T-cell (primary cell): ENCODE results near the gene GVQW3. TPM values are rescaled to one million over a fixed set of nuclear protein-coding genes. Genes with fewer than 3 reads are reported as not detected.
A peak's percentile ranks its signal among the peaks of the same experiment; 100 is the strongest.
"Not testable (repeated sequence)": the region's sequence is repeated elsewhere in the genome, so short reads cannot be mapped to it uniquely, and the experiment has no call there.

Experiments
- ATAC-seq, 4 experiments: fragments of 200-7000 bp in 3 of 4; fragments of 150-1000 bp in 1 of 4; cut with Tn5 transposase; replicated peaks in 1 of 4; 1 replicate in 3 of 4; 2 replicates in 1 of 4; pipeline ENCODE4 v1.10.0; 2021; ENCODE audit warnings: moderate library complexity in 3 of 4, mild to moderate bottlenecking in 2 of 4, moderate number of reproducible peaks in 1 of 4
- CTCF ChIA-PET, 2 donors: fragments of 300-600 bp; sonication (Branson Sonifier 250); formaldehyde crosslinking; loops; one replicate each; lab custom pipeline; 2022; ENCODE audit warnings: antibody characterized with exemption in 2 of 2; lab: Charles Lee
- POLR2A ChIA-PET, 2 donors: fragments of 300-600 bp; sonication (Branson Sonifier 250); formaldehyde crosslinking; loops; one replicate each; lab custom pipeline; 2022; ENCODE audit warnings: antibody characterized with exemption in 2 of 2; lab: Charles Lee
- DNase-seq, 35 experiments: peaks; one replicate each; pipeline versions ENCODE4 v3.0.0 to v3.0.0-alpha.2; 2013 to 2023
- H3K27ac ChIP-seq: one replicate; pipeline ENCODE4 v1.5.1; 2013; ENCODE audit warnings: low read length
- H3K27me3 ChIP-seq, 2 experiments: replicated peaks in 1 of 2; 1 replicate in 1 of 2; 2 replicates in 1 of 2; pipeline versions ENCODE4 v1.6.1 to v1.7.0; 2013; ENCODE audit warnings: low read length in 1 of 2, mixed read lengths in 1 of 2; ENCODE audit not compliant: control insufficient read depth in 2 of 2, insufficient read depth in 2 of 2; ENCODE audit errors: extremely low read depth in 1 of 2
- H3K36me3 ChIP-seq, 2 donors: 1 replicate in 1 of 2; 2 replicates in 1 of 2; pipeline versions ENCODE4 v1.6.1 to v1.7.0; 2013; ENCODE audit warnings: low read length in 1 of 2; ENCODE audit not compliant: control insufficient read depth in 2 of 2, insufficient read depth in 1 of 2; ENCODE audit errors: extremely low read depth in 1 of 2
- H3K4me1 ChIP-seq, 2 experiments: 1 replicate in 1 of 2; 2 replicates in 1 of 2; pipeline versions ENCODE4 v1.6.1 to v1.7.0; 2013; ENCODE audit warnings: low read length in 2 of 2, mixed read lengths in 1 of 2; ENCODE audit not compliant: insufficient read depth in 2 of 2, control insufficient read depth in 1 of 2; ENCODE audit errors: extremely low read depth in 1 of 2
- H3K4me3 ChIP-seq, 2 donors: 1 replicate in 1 of 2; 2 replicates in 1 of 2; pipeline versions ENCODE4 v1.5.1 to v1.7.0; 2013; ENCODE audit warnings: mild to moderate bottlenecking in 2 of 2, low read length in 1 of 2, moderate library complexity in 1 of 2; ENCODE audit not compliant: control insufficient read depth in 1 of 2; ENCODE audit errors: extremely low read depth in 1 of 2
- H3K9me3 ChIP-seq: 2 replicates; pipeline ENCODE4 v1.7.0; 2013
- H3K27ac Mint-ChIP-seq, 2 donors: one replicate each; pipeline ENCODE4 v1.8.0; 2020 to 2021; ENCODE audit warnings: mild to moderate bottlenecking in 2 of 2, mixed read lengths in 2 of 2
- H3K27me3 Mint-ChIP-seq, 2 donors: one replicate each; pipeline ENCODE4 v1.8.0; 2021 to 2022; ENCODE audit warnings: mixed read lengths in 2 of 2
- H3K36me3 Mint-ChIP-seq: one replicate; pipeline ENCODE4 v1.8.0; 2021; ENCODE audit warnings: mixed read lengths
- H3K4me1 Mint-ChIP-seq, 3 donors: one replicate each; pipeline ENCODE4 v1.8.0; 2020 to 2022; ENCODE audit warnings: mixed read lengths in 3 of 3, mild to moderate bottlenecking in 1 of 3
- H3K4me3 Mint-ChIP-seq, 3 donors: one replicate each; pipeline ENCODE4 v1.8.0; 2020 to 2022; ENCODE audit warnings: mild to moderate bottlenecking in 3 of 3, mixed read lengths in 3 of 3, moderate library complexity in 3 of 3
- H3K9me3 Mint-ChIP-seq, 3 donors: one replicate each; pipeline ENCODE4 v1.8.0; 2020 to 2022; ENCODE audit warnings: mixed read lengths in 3 of 3
- WGBS: methylation state at CpG from one replicate; pipeline ENCODE4 v1.1.5; 2013; ENCODE audit warnings: missing lambda C conversion rate; ENCODE audit not compliant: insufficient coverage; 5-methylcytosine and 5-hydroxymethylcytosine counted together
- total RNA-seq, 35 experiments: library from RNA in 6 of 35; stranded (reverse) in 6 of 35; fragments of 120-200 nt in 1 of 35; gene quantifications; one replicate each; pipeline versions ENCODE4 v1.2.1 to v1.2.4 and lab custom pipeline; 2013 to 2026

The GVQW3 gene
- total RNA-seq, 5 donors from 2014 or later (not counting 1 experiment from before 2014, with no cell fraction given), result 4.1 to 8.3 (median 5.9) TPM

DNA sequence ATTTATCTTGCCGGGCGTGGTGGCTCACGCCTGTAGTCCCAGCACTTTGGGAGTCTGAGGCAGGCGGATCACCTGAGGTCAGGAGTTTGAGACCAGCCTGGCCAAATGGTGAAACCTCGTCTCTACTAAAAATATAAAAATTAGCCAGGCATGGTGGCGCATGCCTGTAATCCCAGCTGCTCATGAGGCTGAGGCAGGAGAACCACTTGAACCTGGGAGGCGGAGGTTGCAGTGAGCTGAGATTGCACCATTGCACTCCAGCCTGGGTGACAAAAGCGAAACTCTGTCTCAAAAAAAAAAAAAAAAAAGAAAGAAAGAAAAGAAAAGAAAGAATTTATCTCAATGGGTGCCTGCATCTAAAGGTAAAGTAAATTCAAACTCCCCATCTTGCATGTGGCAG is 20.4 kb downstream of the GVQW3 start:
- POLR2A ChIA-PET, DNase-seq, H3K9me3 Mint-ChIP-seq, H3K27me3 Mint-ChIP-seq, H3K4me3 ChIP-seq, ATAC-seq, H3K27ac ChIP-seq, H3K36me3 Mint-ChIP-seq, H3K36me3 ChIP-seq, H3K4me1 ChIP-seq, CTCF ChIA-PET, H3K9me3 ChIP-seq, H3K4me1 Mint-ChIP-seq, H3K27ac Mint-ChIP-seq, H3K27me3 ChIP-seq, H3K4me3 Mint-ChIP-seq: not testable (repeated sequence)
- WGBS, result 85% methylated on average over 3 of the region's 8 CpGs

DNA sequence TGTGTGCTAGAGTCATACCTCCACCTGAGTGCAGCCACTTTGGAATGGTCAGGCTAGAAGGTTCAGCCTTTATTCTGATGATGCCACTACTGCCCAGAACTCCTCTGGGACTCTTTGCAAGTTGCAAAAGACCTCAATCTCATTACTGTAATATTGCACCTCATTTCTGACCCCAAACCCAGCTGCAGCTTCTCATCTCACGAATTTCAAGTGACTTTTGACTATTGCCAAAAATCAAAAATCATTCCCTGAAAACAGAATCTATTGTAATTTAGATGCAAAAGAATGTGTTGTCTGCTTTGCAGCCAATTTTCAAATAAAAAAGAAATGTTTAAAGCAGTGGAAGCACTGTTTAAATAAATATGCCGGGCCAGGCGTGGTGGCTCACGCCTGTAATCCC is 25.2 kb downstream of the GVQW3 start:
- Histone ChIP-seq H3K36me3 (no peaks in the 10 kb centered on the region), H3K4me1 (no peaks in the 10 kb centered on the region), H3K27me3 (peaks cover 0 to 8% of the 10 kb centered on the region in 2 experiments), H3K4me3 (no peak overlapping the region), H3K27ac (no peak overlapping the region), H3K9me3 (no peaks in the 10 kb centered on the region)
- POLR2A ChIA-PET, result no interaction called here
- no peaks in the 10 kb centered on the region for H3K36me3 Mint-ChIP-seq
- ATAC-seq, result no peak
- no peaks in the 10 kb centered on the region for H3K27me3 Mint-ChIP-seq
- no peaks in the 10 kb centered on the region for H3K4me1 Mint-ChIP-seq
- no peak overlapping the region for H3K4me3 Mint-ChIP-seq
- no peak for DNase-seq
- 97% methylated on average over 3 of the region's 4 CpGs for WGBS
- H3K27ac Mint-ChIP-seq, result no peak overlapping the region
- no peaks in the 10 kb centered on the region for H3K9me3 Mint-ChIP-seq
- CTCF ChIA-PET, result no interaction called here

DNA sequence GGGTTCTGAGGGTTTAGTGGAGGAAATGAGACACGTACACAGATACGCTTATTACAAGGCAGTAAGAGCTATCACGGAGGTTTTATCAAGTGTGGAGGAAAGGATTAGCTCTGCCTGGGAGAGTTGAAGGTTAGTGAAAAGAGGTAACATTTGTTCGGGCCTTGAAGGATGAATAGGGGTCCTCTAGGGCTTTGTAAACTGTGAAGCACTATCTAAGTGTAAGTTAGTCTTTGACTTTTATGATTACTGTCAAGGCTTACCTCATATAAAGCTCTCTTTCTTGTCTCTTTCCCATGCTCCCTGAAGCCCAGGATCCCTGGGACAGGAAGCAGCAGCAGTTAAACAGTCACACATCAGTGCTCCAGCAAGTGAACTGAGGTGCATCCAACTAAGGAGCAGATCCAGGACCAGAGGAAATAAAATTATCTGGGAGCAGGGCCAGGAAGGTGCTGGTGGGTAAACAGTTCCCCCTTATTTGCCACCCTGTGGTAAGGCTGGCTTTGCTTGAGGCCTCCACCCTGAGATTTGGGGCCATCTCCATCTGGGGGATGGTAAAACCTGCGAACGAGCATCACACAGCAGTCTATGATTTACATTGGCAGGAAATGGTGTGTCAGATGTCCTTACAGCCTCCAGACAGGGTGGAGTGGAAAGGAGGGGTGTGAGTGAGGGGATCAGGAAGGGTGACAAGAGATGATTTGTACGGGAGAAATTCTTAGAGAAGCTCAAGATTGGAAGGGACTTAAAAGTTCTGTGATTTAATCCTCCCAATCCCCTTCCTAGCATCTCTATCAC is 27.2 kb downstream of the GVQW3 start:
- Mint-ChIP-seq H3K27ac (no peak overlapping the region), H3K9me3 (no peaks in the 10 kb centered on the region), H3K4me1 (no peaks in the 10 kb centered on the region), H3K36me3 (no peaks in the 10 kb centered on the region), H3K4me3 (no peak overlapping the region), H3K27me3 (no peaks in the 10 kb centered on the region)
- ChIA-PET CTCF (no interaction called here), POLR2A (no interaction called here)
- no peak overlapping the region for H3K4me3 ChIP-seq
- ATAC-seq (no peak), DNase-seq (no peak)
- no peak overlapping the region for H3K27ac ChIP-seq
- no peaks in the 10 kb centered on the region for H3K9me3 ChIP-seq
- peaks cover 0 to 8% of the 10 kb centered on the region in 2 experiments for H3K27me3 ChIP-seq
- H3K4me1 ChIP-seq, result no peaks in the 10 kb centered on the region
- no peaks in the 10 kb centered on the region for H3K36me3 ChIP-seq
- WGBS, result 63% methylated on average over 5 of the region's 7 CpGs

DNA sequence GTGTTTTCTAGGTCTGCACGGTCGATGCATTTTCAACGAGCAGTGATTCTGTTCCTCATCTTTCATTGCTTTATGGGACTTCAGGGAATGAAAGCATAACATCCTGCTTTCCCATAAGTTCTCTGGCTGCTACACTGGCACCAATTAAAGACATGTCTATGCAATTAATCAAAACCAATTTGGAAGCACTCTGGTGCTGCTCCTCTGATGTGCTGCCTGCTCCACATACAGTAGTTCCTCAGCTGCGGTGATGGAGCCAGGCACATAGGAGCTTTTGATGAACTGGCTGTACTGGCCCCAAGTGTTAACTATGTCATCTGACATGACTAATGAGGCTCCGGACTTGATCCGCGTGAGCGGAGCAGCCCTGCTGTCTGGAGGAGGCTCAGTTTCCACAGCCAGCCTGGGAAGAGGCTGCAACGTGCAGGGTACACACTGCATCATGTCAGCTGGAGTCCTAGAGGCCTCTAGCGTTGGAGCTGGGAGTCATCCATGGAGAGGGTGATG is 29.8 kb downstream of the GVQW3 start:
- Histone ChIP-seq H3K27me3 (peaks cover 0 to 5% of the 10 kb centered on the region in 2 experiments), H3K36me3 (no peaks in the 10 kb centered on the region), H3K4me1 (no peaks in the 10 kb centered on the region), H3K9me3 (no peaks in the 10 kb centered on the region), H3K4me3 (no peak overlapping the region), H3K27ac (no peak overlapping the region)
- no peak for ATAC-seq
- H3K4me1 Mint-ChIP-seq, result no peaks in the 10 kb centered on the region
- WGBS, result 95% methylated on average over 8 of the region's 10 CpGs
- DNase-seq, result no peak
- ChIA-PET CTCF (no interaction called here), POLR2A (no interaction called here)
- H3K36me3 Mint-ChIP-seq, result no peaks in the 10 kb centered on the region
- no peak overlapping the region for H3K27ac Mint-ChIP-seq
- H3K9me3 Mint-ChIP-seq, result no peaks in the 10 kb centered on the region
- H3K27me3 Mint-ChIP-seq, result peaks cover 0 to 9% of the 10 kb centered on the region in 2 donors
- H3K4me3 Mint-ChIP-seq, result no peak overlapping the region

DNA sequence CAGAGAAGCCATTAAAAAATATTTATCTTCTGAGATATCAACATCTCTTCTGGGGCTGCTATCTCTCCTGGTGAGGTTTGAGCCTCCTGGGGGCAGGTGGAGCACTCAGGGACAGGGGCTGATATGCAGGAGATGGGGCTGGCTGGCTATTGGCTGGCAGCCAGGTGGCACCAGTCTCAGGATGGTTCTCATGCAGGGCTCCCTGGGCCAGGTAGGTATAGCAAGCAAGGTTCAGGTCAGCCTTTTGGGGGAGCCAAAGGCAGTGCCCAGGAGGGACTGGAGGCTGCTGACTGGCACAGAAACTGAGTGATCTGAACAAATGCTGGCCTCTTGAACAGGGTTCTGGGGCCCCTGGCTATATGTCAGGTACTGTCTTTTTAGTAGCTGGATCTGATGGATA is 34.0 kb downstream of the GVQW3 start:
- no peaks in the 10 kb centered on the region for H3K9me3 Mint-ChIP-seq
- no peaks in the 10 kb centered on the region for H3K36me3 ChIP-seq
- no peaks in the 10 kb centered on the region for H3K36me3 Mint-ChIP-seq
- no peaks in the 10 kb centered on the region for H3K4me1 Mint-ChIP-seq
- H3K27me3 Mint-ChIP-seq, result peaks cover 14 to 17% of the 10 kb centered on the region in 2 donors
- no peak overlapping the region for H3K4me3 ChIP-seq
- H3K4me1 ChIP-seq, result no peaks in the 10 kb centered on the region
- H3K4me3 Mint-ChIP-seq, result no peak overlapping the region
- no peak overlapping the region for H3K27ac Mint-ChIP-seq
- DNase-seq, result peak in 3 of 35 experiments; percentile 1 to 6 (median 2)
- H3K9me3 ChIP-seq, result no peaks in the 10 kb centered on the region
- peaks cover 0 to 9% of the 10 kb centered on the region in 2 experiments for H3K27me3 ChIP-seq
- ChIA-PET CTCF (no interaction called here), POLR2A (no interaction called here)
- no peak for ATAC-seq
- no peak overlapping the region for H3K27ac ChIP-seq

DNA sequence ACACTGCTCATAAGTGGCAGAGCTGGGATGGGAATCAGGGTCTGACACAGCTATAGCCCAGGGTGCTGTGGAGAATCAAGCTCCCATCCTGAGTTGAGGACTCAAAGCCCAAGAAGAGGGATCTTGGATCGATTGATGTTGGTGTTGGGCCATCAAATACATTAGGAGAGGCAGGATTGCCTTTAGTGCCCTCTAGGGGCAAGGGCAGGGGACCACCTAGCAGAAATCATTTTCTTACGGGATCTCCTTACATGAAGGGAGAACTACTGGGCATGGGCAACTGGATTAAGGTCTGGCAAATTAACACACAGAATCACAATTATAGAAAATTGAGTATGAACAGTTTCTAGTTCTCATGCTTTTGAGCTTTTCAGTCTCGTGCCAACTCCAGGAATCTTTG is 38.8 kb downstream of the GVQW3 start:
- ChIA-PET POLR2A (no interaction called here), CTCF (no interaction called here)
- H3K27ac Mint-ChIP-seq, result no peak overlapping the region
- H3K4me1 Mint-ChIP-seq, result peaks cover 0 to 4% (median 0%) of the 10 kb centered on the region in 3 donors
- Histone ChIP-seq H3K27ac (no peak overlapping the region), H3K9me3 (no peaks in the 10 kb centered on the region), H3K27me3 (peaks cover 0 to 9% of the 10 kb centered on the region in 2 experiments), H3K36me3 (no peaks in the 10 kb centered on the region), H3K4me1 (no peaks in the 10 kb centered on the region), H3K4me3 (no peak overlapping the region)
- 40% methylated on average over 1 of the region's 3 CpGs for WGBS
- H3K27me3 Mint-ChIP-seq, result peaks cover 8 to 20% of the 10 kb centered on the region in 2 donors
- no peak overlapping the region for H3K4me3 Mint-ChIP-seq
- no peaks in the 10 kb centered on the region for H3K36me3 Mint-ChIP-seq
- ATAC-seq (no peak), DNase-seq (peak in 2 of 35 experiments; percentile 8 to 20)
- no peaks in the 10 kb centered on the region for H3K9me3 Mint-ChIP-seq
